MM.1S (cell line): ENCODE measurements around the gene TRIOBP.

Source experiments
- EZH2 ChIP-seq: fragments of 300-600 bp; sonication (generic); optimal IDR thresholded peaks from 2 replicates; pipeline ENCODE3; 2017; ENCODE audit warnings: low read depth, mild to moderate bottlenecking, antibody characterized with exemption, low read length, mixed read lengths
- EZH2phosphoT487 ChIP-seq: fragments of 300-600 bp; sonication (generic); IDR thresholded peaks from 2 replicates; pipeline ENCODE4 v1.6.1; 2018; ENCODE audit warnings: antibody characterized with exemption, low read length
- TF ChIP-seq, protein P1 (sequence below): fragments of 300-600 bp; sonication (generic); IDR thresholded peaks from 2 replicates; pipeline ENCODE4 v1.5.1; 2016; ENCODE audit warnings: antibody characterized with exemption, low read length, mixed read lengths

DNA sequence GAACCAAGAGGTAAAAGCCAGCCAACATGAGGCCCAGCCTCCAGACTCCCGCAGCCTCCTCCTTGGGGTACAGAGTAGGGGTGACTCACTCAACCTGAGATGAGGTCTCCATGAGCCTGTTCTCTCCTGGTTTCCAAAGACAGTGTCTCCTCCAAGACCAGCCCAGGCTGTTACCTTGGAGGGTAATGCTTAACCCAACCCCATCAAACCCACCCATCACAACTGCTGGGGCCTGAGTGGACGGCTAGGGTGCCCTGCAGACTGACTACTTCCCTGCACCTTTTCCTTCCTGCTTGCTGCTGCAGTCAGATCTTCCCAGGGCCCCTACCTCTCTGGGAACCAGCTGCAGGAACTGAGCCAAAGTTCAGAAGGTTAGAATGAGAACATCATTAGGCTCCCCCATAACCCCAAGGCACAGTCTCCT is 15.8 kb upstream of the TRIOBP start:
- TF ChIP-seq, protein P1, sequence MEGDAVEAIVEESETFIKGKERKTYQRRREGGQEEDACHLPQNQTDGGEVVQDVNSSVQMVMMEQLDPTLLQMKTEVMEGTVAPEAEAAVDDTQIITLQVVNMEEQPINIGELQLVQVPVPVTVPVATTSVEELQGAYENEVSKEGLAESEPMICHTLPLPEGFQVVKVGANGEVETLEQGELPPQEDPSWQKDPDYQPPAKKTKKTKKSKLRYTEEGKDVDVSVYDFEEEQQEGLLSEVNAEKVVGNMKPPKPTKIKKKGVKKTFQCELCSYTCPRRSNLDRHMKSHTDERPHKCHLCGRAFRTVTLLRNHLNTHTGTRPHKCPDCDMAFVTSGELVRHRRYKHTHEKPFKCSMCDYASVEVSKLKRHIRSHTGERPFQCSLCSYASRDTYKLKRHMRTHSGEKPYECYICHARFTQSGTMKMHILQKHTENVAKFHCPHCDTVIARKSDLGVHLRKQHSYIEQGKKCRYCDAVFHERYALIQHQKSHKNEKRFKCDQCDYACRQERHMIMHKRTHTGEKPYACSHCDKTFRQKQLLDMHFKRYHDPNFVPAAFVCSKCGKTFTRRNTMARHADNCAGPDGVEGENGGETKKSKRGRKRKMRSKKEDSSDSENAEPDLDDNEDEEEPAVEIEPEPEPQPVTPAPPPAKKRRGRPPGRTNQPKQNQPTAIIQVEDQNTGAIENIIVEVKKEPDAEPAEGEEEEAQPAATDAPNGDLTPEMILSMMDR: no peak
- TF ChIP-seq EZH2 (no peak), EZH2phosphoT487 (no peak)
